Fibroblast of villous mesenchyme (primary cell): Measurements from ENCODE around the gene ALS2. TPM values are rescaled to one million over a fixed set of nuclear protein-coding genes. Genes with fewer than 3 reads are reported as not detected.

Source experiments
- DNase-seq: peaks from one replicate; pipeline ENCODE4 v3.0.0-alpha.2; 2010; ENCODE audit warnings: low read depth
- H3K4me3 ChIP-seq: 2 replicates; pipeline ENCODE4 v1.5.1; 2011; ENCODE audit warnings: low read depth, mild to moderate bottlenecking, low read length
- total RNA-seq: library from RNA; depleted of rRNA; stranded (reverse); fragments of >200 nt; gene quantifications from 2 replicates; pipeline ENCODE4 v1.2.3, GENCODE V29; 2012
- TF ChIP-seq, protein P1 (sequence below): IDR thresholded peaks from 2 replicates; pipeline ENCODE4 v1.5.1; 2012; ENCODE audit warnings: low read depth, mild to moderate bottlenecking, low read length; ENCODE audit not compliant: insufficient read depth

ALS2 gene
- total RNA-seq, 1 donor, result 44.0 TPM

GRCh38 chr2:201794294-201794693, 13.6 kb upstream of the ALS2 start:
- H3K4me3 ChIP-seq, result no peak overlapping the region
- no peak for DNase-seq
- TF ChIP-seq, protein P1, sequence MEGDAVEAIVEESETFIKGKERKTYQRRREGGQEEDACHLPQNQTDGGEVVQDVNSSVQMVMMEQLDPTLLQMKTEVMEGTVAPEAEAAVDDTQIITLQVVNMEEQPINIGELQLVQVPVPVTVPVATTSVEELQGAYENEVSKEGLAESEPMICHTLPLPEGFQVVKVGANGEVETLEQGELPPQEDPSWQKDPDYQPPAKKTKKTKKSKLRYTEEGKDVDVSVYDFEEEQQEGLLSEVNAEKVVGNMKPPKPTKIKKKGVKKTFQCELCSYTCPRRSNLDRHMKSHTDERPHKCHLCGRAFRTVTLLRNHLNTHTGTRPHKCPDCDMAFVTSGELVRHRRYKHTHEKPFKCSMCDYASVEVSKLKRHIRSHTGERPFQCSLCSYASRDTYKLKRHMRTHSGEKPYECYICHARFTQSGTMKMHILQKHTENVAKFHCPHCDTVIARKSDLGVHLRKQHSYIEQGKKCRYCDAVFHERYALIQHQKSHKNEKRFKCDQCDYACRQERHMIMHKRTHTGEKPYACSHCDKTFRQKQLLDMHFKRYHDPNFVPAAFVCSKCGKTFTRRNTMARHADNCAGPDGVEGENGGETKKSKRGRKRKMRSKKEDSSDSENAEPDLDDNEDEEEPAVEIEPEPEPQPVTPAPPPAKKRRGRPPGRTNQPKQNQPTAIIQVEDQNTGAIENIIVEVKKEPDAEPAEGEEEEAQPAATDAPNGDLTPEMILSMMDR, result no peak

GRCh38 chr2:201793631-201794030, 12.9 kb upstream of the ALS2 start:
- no peak overlapping the region for H3K4me3 ChIP-seq
- DNase-seq, result no peak
- TF ChIP-seq, protein P1, result no peak

- DNase-seq, result no peak
- no peak overlapping the region for H3K4me3 ChIP-seq
- TF ChIP-seq, protein P1, result no peak
These were observed 10.3 kb upstream of the ALS2 start for GRCh38 chr2:201790989-201791388.

- DNase-seq, result no peak
- TF ChIP-seq, protein P1, result no peak
- H3K4me3 ChIP-seq, result no peak overlapping the region
These were observed 9.6 kb upstream of the ALS2 start for GRCh38 chr2:201790291-201790690.

DNA sequence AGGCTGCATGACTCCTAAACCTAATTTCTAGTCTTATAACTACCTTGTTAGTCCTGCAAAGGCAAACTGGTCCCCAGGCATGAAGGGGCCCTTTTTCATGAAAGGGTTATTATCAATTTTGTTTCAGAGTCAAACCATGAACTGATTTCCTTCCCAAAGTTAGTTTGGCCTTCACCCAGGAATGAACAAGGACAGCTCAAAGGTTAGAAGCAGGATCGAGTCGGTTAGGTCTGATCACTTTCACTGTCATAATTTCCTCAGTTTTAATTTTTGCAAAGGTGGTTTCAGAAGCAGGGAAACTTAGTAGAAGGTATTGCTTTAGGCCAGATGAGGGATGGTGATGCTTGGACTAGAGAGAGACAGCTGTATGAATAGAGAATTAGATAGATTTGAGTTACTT, 8.7 kb upstream of the ALS2 start:
- TF ChIP-seq, protein P1, result no peak
- H3K4me3 ChIP-seq, result no peak overlapping the region
- no peak for DNase-seq

GRCh38 chr2:201788371-201788770, 7.6 kb upstream of the ALS2 start:
- TF ChIP-seq, protein P1, result no peak
- DNase-seq, result no peak
- no peak overlapping the region for H3K4me3 ChIP-seq

- DNase-seq, result no peak
- TF ChIP-seq, protein P1, result no peak
- no peak overlapping the region for H3K4me3 ChIP-seq
These were observed 5.7 kb upstream of the ALS2 start for GRCh38 chr2:201786471-201786870.
